Endothelial cell of coronary artery (primary cell): ENCODE measurements around the gene STAT2. TPM values are rescaled to one million over a fixed set of nuclear protein-coding genes. Genes with fewer than 3 reads are reported as not detected.

Experiments used
- total RNA-seq: library from RNA; depleted of rRNA; stranded (reverse); fragments of >200 nt; gene quantifications from 2 replicates; pipeline ENCODE4 v1.2.3, GENCODE V29; 2014

STAT2 gene
- 56.8 and 68.1 TPM in 2 replicates for total RNA-seq

GRCh38 chr12:56359851-56360767, at the start of gene STAT2:
STAT2 (minus strand) TSS chr12:56360107; CDS start chr12:56356571, 3,536 bp downstream.

GRCh38 chr12:56362130-56363059, 2.5 kb upstream of the STAT2 start, which contains the start of gene APOF:
APOF (minus strand) TSS chr12:56362857; CDS start chr12:56362745, 112 bp downstream.

GRCh38 chr12:56338308-56339157, 21.4 kb downstream of the STAT2 start, which contains the start of gene IL23A:
IL23A (plus strand) TSS chr12:56338884; CDS start chr12:56339045, 161 bp downstream.

GRCh38 chr12:56333679-56334489, 26.0 kb downstream of the STAT2 start, which contains the start of gene PAN2:
PAN2 (minus strand) TSS chr12:56334000; CDS start chr12:56333094, 906 bp downstream.

GRCh38 chr12:56315622-56316473, 44.1 kb downstream of the STAT2 start, which contains the start of gene CNPY2:
CNPY2 (minus strand) TSS chr12:56315988; CDS start chr12:56315217, 771 bp downstream.

GRCh38 chr12:56299853-56300643, 59.9 kb downstream of the STAT2 start, which contains the start of gene CS:
CS (minus strand) TSS chr12:56300330; CDS start chr12:56300201, 129 bp downstream.

Other genes starting within 250 kb of the STAT2 start
- 3,974 and 4,205 TPM in 2 replicates for gene RPL41, start 243.5 kb downstream of the STAT2 start, total RNA-seq
- gene ZC3H10, start 241.8 kb downstream of the STAT2 start, total RNA-seq = 5.1 and 6.2 TPM in 2 replicates
- gene ESYT1, start 231.8 kb downstream of the STAT2 start, total RNA-seq = 227 and 255 TPM in 2 replicates
- 83.9 and 94.6 TPM in 2 replicates for gene MYL6B, start 207.5 kb downstream of the STAT2 start, total RNA-seq
- gene MYL6, start 201.7 kb downstream of the STAT2 start, total RNA-seq = 4,931 and 5,496 TPM in 2 replicates
- gene SMARCC2, start 170.6 kb downstream of the STAT2 start, total RNA-seq = 42.2 and 53.4 TPM in 2 replicates
- gene RNF41, start 138.2 kb downstream of the STAT2 start, total RNA-seq = 103 and 144 TPM in 2 replicates
- 22.6 and 29.8 TPM in 2 replicates for gene NABP2, start 135.8 kb downstream of the STAT2 start, total RNA-seq
- gene SLC39A5, start 130.1 kb downstream of the STAT2 start, total RNA-seq = not detected in 2 replicates
- gene ANKRD52, start 101.7 kb downstream of the STAT2 start, total RNA-seq = 16.0 and 22.5 TPM in 2 replicates
- 5.5 and 6.3 TPM in 2 replicates for gene COQ10A, start 93.2 kb downstream of the STAT2 start, total RNA-seq
- gene CS, start 59.8 kb downstream of the STAT2 start, total RNA-seq = 115 and 136 TPM in 2 replicates
- gene CNPY2, start 44.1 kb downstream of the STAT2 start, total RNA-seq = 45.4 and 74.6 TPM in 2 replicates
- 9.3 and 21.7 TPM in 2 replicates for gene PAN2, start 26.1 kb downstream of the STAT2 start, total RNA-seq
- not detected in 2 replicates for gene IL23A, start 21.2 kb downstream of the STAT2 start, total RNA-seq
- not detected in 2 replicates for gene APOF, start 2.8 kb upstream of the STAT2 start, total RNA-seq
- 7.7 and 13.3 TPM in 2 replicates for gene TIMELESS, start 89.3 kb upstream of the STAT2 start, total RNA-seq
- not detected in 2 replicates for gene MIP, start 94.5 kb upstream of the STAT2 start, total RNA-seq
- 1.0 and 1.3 TPM in 2 replicates for gene SPRYD4, start 108.5 kb upstream of the STAT2 start, total RNA-seq
- under 0.01 and 0.18 TPM in 2 replicates for gene GLS2, start 128.1 kb upstream of the STAT2 start, total RNA-seq
- 25.3 and 32.6 TPM in 2 replicates for gene RBMS2, start 161.7 kb upstream of the STAT2 start, total RNA-seq